Measurements from ENCODE around the gene GPR83. TPM values are rescaled to one million over a fixed set of nuclear protein-coding genes. Genes with fewer than 3 reads are reported as not detected.

The GPR83 gene
- total RNA-seq, 4 donors from 2014 or later = 0.21 to 0.28 TPM; not detected in 2

DNA sequence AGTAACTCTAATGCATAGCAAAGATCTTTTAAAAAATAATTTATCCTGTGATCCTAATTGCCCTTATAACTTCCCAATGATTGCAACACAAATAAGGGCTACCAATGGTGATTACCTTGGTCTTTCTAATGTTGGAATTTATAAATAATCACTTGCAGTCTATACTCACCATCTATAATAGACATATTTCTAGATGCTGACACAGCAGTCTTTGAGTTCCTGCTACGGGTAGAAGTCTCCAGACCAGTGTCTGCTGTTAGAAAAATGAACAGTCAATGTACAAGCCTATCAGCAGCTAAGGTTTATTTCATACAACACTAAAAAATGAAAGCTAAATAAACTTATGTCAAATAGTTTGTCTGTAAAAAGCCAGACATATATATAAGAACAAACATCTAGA, 44.4 kb upstream of the GPR83 start:
- Histone ChIP-seq H3K9me3 (no peaks in the 10 kb centered on the region), H3K27ac (no peak overlapping the region), H3K4me1 (no peaks in the 10 kb centered on the region), H3K36me3 (no peaks in the 10 kb centered on the region), H3K27me3 (no peaks in the 10 kb centered on the region), H3K4me3 (no peak overlapping the region)
- no peak for TF ChIP-seq POLR2A (IDR thresholded peaks at IDR 0.05)
- TF ChIP-seq, protein P1, sequence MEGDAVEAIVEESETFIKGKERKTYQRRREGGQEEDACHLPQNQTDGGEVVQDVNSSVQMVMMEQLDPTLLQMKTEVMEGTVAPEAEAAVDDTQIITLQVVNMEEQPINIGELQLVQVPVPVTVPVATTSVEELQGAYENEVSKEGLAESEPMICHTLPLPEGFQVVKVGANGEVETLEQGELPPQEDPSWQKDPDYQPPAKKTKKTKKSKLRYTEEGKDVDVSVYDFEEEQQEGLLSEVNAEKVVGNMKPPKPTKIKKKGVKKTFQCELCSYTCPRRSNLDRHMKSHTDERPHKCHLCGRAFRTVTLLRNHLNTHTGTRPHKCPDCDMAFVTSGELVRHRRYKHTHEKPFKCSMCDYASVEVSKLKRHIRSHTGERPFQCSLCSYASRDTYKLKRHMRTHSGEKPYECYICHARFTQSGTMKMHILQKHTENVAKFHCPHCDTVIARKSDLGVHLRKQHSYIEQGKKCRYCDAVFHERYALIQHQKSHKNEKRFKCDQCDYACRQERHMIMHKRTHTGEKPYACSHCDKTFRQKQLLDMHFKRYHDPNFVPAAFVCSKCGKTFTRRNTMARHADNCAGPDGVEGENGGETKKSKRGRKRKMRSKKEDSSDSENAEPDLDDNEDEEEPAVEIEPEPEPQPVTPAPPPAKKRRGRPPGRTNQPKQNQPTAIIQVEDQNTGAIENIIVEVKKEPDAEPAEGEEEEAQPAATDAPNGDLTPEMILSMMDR (IDR thresholded peaks at IDR 0.05) = no peak
- no peak for DNase-seq
- intact Hi-C loops (cut with DNase I; ENCODE audit: low total_unique reads) = no loop called here

DNA sequence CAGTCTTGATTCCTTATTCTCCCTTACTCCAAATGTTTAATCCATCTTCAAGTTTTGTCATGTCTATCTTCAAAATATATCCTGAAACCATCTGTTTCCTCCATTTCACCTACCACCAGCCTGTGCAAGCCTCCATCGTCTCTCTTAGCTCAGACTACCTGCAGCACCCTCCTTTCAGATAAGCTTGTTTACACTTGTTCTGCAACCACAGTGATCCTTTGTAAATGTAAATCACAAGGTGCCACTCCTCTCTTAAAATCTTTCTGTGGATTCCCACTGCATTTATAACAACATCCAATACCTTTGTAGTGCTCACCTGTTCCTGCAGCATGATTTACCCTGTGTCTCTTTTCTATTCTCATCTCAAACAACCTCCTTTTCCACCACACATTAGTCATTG, 31.8 kb upstream of the GPR83 start:
- Histone ChIP-seq H3K36me3 (no peaks in the 10 kb centered on the region), H3K9me3 (no peaks in the 10 kb centered on the region), H3K4me1 (no peaks in the 10 kb centered on the region), H3K27ac (no peak overlapping the region), H3K4me3 (no peak overlapping the region), H3K27me3 (no peaks in the 10 kb centered on the region)
- TF ChIP-seq POLR2A (IDR thresholded peaks at IDR 0.05) = no peak
- TF ChIP-seq, protein P1 (IDR thresholded peaks at IDR 0.05) = no peak
- DNase-seq = no peak
- intact Hi-C loops (cut with DNase I; ENCODE audit: low total_unique reads) = no loop called here

DNA sequence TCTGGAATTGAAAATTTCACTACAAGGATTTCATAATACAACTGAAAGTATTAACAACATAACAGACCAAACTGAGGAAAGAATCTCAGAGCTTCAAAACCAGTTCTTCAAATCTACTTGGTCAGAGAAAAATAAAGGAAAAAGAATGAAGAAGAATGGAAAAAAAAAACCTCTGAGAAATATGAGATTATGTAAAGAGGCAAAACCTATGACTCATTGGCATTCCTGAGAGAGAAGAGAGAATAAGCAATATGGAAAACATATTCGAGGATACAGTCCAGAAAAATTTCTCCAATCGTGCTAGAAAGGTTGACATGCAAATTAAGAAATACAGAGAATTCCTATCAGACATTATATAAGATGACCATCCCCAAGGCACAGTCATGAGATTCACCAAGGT, 23.4 kb upstream of the GPR83 start:
- Histone ChIP-seq H3K9me3 (no peaks in the 10 kb centered on the region), H3K4me3 (no peak overlapping the region), H3K27ac (no peak overlapping the region), H3K36me3 (no peaks in the 10 kb centered on the region), H3K27me3 (no peaks in the 10 kb centered on the region), H3K4me1 (no peaks in the 10 kb centered on the region)
- TF ChIP-seq, protein P1 (IDR thresholded peaks at IDR 0.05) = no peak
- TF ChIP-seq POLR2A (IDR thresholded peaks at IDR 0.05) = no peak
- intact Hi-C loops (cut with DNase I; ENCODE audit: low total_unique reads) = no loop called here
- DNase-seq = no peak

DNA sequence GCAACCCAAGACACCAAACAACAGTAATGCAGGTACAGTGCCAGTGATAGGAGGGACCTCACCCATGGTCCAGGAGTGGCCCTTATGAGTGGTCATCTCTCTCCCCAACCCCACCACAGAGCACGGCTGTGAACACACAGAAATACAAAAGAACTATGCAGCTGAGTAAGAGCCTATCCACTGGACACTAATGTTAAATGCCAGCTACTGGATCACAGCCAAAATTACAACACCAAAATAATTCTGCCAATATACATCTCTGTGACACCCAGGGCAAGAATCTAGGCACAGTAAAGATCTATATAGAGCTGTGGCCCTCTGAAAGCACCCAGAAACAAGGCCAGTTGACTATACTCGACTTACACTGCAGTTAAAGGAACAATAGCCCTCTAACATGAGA, 22.8 kb upstream of the GPR83 start:
- H3K4me3 ChIP-seq = no peak overlapping the region
- H3K9me3 ChIP-seq = no peaks in the 10 kb centered on the region
- H3K27me3 ChIP-seq = no peaks in the 10 kb centered on the region
- H3K27ac ChIP-seq = no peak overlapping the region
- intact Hi-C loops (cut with DNase I; ENCODE audit: low total_unique reads) = no loop called here
- DNase-seq = no peak
- no peak for TF ChIP-seq POLR2A (IDR thresholded peaks at IDR 0.05)
- TF ChIP-seq, protein P1 (IDR thresholded peaks at IDR 0.05) = no peak
- H3K36me3 ChIP-seq = no peaks in the 10 kb centered on the region
- no peaks in the 10 kb centered on the region for H3K4me1 ChIP-seq

DNA sequence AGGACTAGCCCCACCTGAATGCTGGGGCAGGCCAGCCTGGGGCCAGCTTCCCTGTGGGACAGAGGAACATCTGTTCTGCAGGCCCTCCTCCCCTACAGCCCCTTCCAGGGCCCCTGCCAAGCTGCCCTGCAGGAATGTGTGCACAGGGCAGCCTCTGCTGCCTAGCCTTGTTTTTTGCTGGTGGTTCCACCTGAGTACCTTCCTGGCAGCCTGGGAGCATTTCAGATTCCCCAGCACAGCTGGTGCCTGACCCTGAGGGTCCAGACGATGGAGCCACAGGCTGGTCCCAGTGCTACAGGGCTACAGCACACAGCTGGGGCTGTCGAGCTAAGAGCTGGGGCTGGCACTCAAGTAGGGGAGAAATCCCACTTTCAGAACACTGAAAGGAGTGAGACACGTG, 22.3 kb upstream of the GPR83 start:
- no peak for TF ChIP-seq POLR2A (IDR thresholded peaks at IDR 0.05)
- TF ChIP-seq, protein P1 (IDR thresholded peaks at IDR 0.05) = no peak
- no peak overlapping the region for H3K4me3 ChIP-seq
- intact Hi-C loops (cut with DNase I; ENCODE audit: low total_unique reads) = no loop called here
- no peaks in the 10 kb centered on the region for H3K4me1 ChIP-seq
- H3K27me3 ChIP-seq = no peaks in the 10 kb centered on the region
- no peak overlapping the region for H3K27ac ChIP-seq
- no peak for DNase-seq
- H3K9me3 ChIP-seq = no peaks in the 10 kb centered on the region
- H3K36me3 ChIP-seq = no peaks in the 10 kb centered on the region
